ENCODE data around the gene PIGQ.

DNA sequence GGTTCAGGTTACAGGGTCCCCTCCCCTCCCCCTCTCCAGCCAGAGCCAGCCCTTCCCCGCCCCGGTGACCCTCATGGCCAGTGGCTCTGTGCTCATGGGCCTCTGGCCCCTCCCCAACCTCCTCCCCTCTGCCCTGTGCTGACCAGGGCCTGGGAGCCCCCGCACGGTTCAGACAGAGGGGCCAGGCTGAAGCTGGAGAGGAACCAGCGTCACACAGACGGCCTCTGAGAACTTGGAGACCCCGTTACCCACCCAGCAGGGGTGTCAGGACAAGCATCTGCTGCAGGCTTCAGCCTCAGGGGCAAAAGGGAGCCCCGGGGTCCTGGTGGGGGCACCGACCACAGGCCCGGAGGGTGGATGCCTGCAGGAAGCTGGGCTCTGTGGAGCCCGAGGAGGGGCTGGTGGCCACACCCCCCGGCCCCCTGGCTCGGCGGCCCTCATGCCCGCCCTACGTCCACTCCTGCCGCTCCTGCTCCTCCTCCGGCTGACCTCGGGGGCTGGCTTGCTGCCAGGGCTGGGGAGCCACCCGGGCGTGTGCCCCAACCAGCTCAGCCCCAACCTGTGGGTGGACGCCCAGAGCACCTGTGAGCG is 61.1 kb downstream of the PIGQ start, which contains the start of gene WFIKKN1:
- TF ChIP-seq, protein P1, sequence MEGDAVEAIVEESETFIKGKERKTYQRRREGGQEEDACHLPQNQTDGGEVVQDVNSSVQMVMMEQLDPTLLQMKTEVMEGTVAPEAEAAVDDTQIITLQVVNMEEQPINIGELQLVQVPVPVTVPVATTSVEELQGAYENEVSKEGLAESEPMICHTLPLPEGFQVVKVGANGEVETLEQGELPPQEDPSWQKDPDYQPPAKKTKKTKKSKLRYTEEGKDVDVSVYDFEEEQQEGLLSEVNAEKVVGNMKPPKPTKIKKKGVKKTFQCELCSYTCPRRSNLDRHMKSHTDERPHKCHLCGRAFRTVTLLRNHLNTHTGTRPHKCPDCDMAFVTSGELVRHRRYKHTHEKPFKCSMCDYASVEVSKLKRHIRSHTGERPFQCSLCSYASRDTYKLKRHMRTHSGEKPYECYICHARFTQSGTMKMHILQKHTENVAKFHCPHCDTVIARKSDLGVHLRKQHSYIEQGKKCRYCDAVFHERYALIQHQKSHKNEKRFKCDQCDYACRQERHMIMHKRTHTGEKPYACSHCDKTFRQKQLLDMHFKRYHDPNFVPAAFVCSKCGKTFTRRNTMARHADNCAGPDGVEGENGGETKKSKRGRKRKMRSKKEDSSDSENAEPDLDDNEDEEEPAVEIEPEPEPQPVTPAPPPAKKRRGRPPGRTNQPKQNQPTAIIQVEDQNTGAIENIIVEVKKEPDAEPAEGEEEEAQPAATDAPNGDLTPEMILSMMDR (IDR thresholded peaks at IDR 0.05), result no peak
- no peak for TF ChIP-seq POLR2AphosphoS5 (IDR thresholded peaks at IDR 0.05)
- TF ChIP-seq POLR2A (IDR thresholded peaks at IDR 0.05), result no peak
